CD4-positive, CD25-positive, alpha-beta regulatory T cell (primary cell): Measurements from ENCODE around the gene AUH. TPM values are rescaled to one million over a fixed set of nuclear protein-coding genes. Genes with fewer than 3 reads are reported as not detected.

Experiments used
- ATAC-seq, 2 donors: fragments of 150-1000 bp; cut with Tn5 transposase; one replicate each; pipeline ENCODE4 v1.10.0; 2021; ENCODE audit warnings: low read depth in 2 of 2, moderate number of reproducible peaks in 2 of 2, moderate library complexity in 1 of 2
- DNase-seq, 3 donors: peaks; one replicate each; pipeline versions ENCODE4 v3.0.0 to v3.0.0-alpha.2; 2012 to 2022; ENCODE audit warnings: mixed read lengths in 1 of 3
- H3K27ac ChIP-seq: one replicate; pipeline ENCODE4 v1.7.0; 2013; ENCODE audit warnings: mild to moderate bottlenecking, low read length; ENCODE audit not compliant: insufficient read depth, poor library complexity, severe bottlenecking
- H3K27me3 ChIP-seq: one replicate; pipeline ENCODE4 v1.7.0; 2013; ENCODE audit warnings: low read length; ENCODE audit not compliant: control insufficient read depth, insufficient read depth
- H3K36me3 ChIP-seq: one replicate; pipeline ENCODE4 v1.7.0; 2013; ENCODE audit warnings: mild to moderate bottlenecking, low read length, moderate library complexity; ENCODE audit not compliant: control insufficient read depth, insufficient read depth
- H3K4me1 ChIP-seq: 2 replicates; pipeline ENCODE4 v1.7.0; 2013; ENCODE audit warnings: mild to moderate bottlenecking, low read length; ENCODE audit not compliant: insufficient read depth, control insufficient read depth, poor library complexity, severe bottlenecking
- H3K4me3 ChIP-seq: one replicate; pipeline ENCODE4 v1.7.0; 2013; ENCODE audit warnings: low read depth, mild to moderate bottlenecking, low read length, moderate library complexity
- H3K9me3 ChIP-seq, 2 experiments: 1 replicate in 1 of 2; 2 replicates in 1 of 2; pipeline ENCODE4 v1.7.0; 2013; ENCODE audit warnings: low read length in 2 of 2, mild to moderate bottlenecking in 1 of 2, moderate library complexity in 1 of 2; ENCODE audit not compliant: control insufficient read depth in 2 of 2
- H3K27ac Mint-ChIP-seq, 3 donors: one replicate each; pipeline ENCODE4 v1.8.0; 2020 to 2022; ENCODE audit warnings: mild to moderate bottlenecking in 3 of 3, mixed read lengths in 3 of 3, moderate library complexity in 2 of 3
- H3K27me3 Mint-ChIP-seq: one replicate; pipeline ENCODE4 v1.8.0; 2022; ENCODE audit warnings: mild to moderate bottlenecking, mixed read lengths
- H3K36me3 Mint-ChIP-seq: one replicate; pipeline ENCODE4 v1.8.0; 2020; ENCODE audit warnings: mixed read lengths
- H3K4me1 Mint-ChIP-seq, 4 donors: one replicate each; pipeline ENCODE4 v1.8.0; 2020 to 2022; ENCODE audit warnings: mixed read lengths in 4 of 4, mild to moderate bottlenecking in 1 of 4
- H3K4me3 Mint-ChIP-seq, 4 donors: one replicate each; pipeline ENCODE4 v1.8.0; 2020 to 2022; ENCODE audit warnings: mild to moderate bottlenecking in 4 of 4, mixed read lengths in 4 of 4, moderate library complexity in 3 of 4
- H3K9me3 Mint-ChIP-seq, 7 donors: one replicate each; pipeline ENCODE4 v1.8.0; 2020 to 2022; ENCODE audit warnings: mixed read lengths in 7 of 7, mild to moderate bottlenecking in 3 of 7, moderate library complexity in 2 of 7
- polyA plus RNA-seq, 4 donors: library from polyadenylated mRNA; unstranded; fragments of 300-500 nt; fragmentation: Illumina TruSeq; gene quantifications; one replicate each; pipeline ENCODE4 v1.2.3, GENCODE V29; 2021
- total RNA-seq: library from RNA; stranded (reverse); gene quantifications from one replicate; pipeline ENCODE4 v1.2.3, GENCODE V29; 2022

Gene AUH
- total and polyA plus RNA-seq, 5 donors from 2014 or later = 10.8 to 16.5 (median 14.9) TPM

- DNase-seq = no peak
- no peak overlapping the region for H3K27ac Mint-ChIP-seq
- no peaks in the 10 kb centered on the region for H3K4me1 ChIP-seq
Observed at GRCh38 chr9:91181541-91181940, 180.2 kb downstream of the AUH start.

GRCh38 chr9:91180930-91181268 lies 180.8 kb downstream of the AUH start:
- Histone ChIP-seq H3K4me1 (no peaks in the 10 kb centered on the region), H3K9me3 (no peaks in the 10 kb centered on the region), H3K27ac (no peak overlapping the region), H3K36me3 (no peaks in the 10 kb centered on the region), H3K4me3 (no peak overlapping the region), H3K27me3 (no peaks in the 10 kb centered on the region)
- DNase-seq (no peak), ATAC-seq (no peak)
- peaks cover 6% of the 10 kb centered on the region for H3K27me3 Mint-ChIP-seq
- no peak overlapping the region for H3K27ac Mint-ChIP-seq
- no peaks in the 10 kb centered on the region for H3K36me3 Mint-ChIP-seq
- no peak overlapping the region for H3K4me3 Mint-ChIP-seq
- H3K4me1 Mint-ChIP-seq = peaks cover 0 to 5% (median 0%) of the 10 kb centered on the region in 4 donors
- H3K9me3 Mint-ChIP-seq = peaks cover 0 to 1% (median 0%) of the 10 kb centered on the region in 7 donors

More at GRCh38 chr9:91181541-91181940, 180.2 kb downstream of the AUH start:
- no peak overlapping the region for H3K27ac ChIP-seq
- no peak overlapping the region for H3K4me3 ChIP-seq
- ATAC-seq = no peak
- Mint-ChIP-seq H3K36me3 (no peaks in the 10 kb centered on the region), H3K9me3 (peaks cover 0 to 1% (median 0%) of the 10 kb centered on the region in 7 donors), H3K4me3 (no peak overlapping the region), H3K27me3 (peaks cover 10% of the 10 kb centered on the region), H3K4me1 (peaks cover 0 to 5% (median 0%) of the 10 kb centered on the region in 4 donors)
- no peaks in the 10 kb centered on the region for H3K36me3 ChIP-seq
- H3K9me3 ChIP-seq = no peaks in the 10 kb centered on the region
- no peaks in the 10 kb centered on the region for H3K27me3 ChIP-seq

- Histone ChIP-seq H3K4me3 (no peak overlapping the region), H3K27me3 (no peaks in the 10 kb centered on the region), H3K4me1 (peaks cover under 1% of the 10 kb centered on the region), H3K27ac (no peak overlapping the region), H3K9me3 (no peaks in the 10 kb centered on the region), H3K36me3 (no peaks in the 10 kb centered on the region)
- Mint-ChIP-seq H3K4me3 (no peak overlapping the region), H3K9me3 (peaks cover 0 to 1% (median 0%) of the 10 kb centered on the region in 7 donors), H3K27ac (no peak overlapping the region), H3K36me3 (no peaks in the 10 kb centered on the region), H3K27me3 (peaks cover 11% of the 10 kb centered on the region), H3K4me1 (peaks cover 0 to 7% (median 0%) of the 10 kb centered on the region in 4 donors)
- ATAC-seq (no peak), DNase-seq (no peak)
Observed at GRCh38 chr9:91180240-91180929, 181.3 kb downstream of the AUH start.

GRCh38 chr9:91179237-91180138 lies 182.2 kb downstream of the AUH start:
- Mint-ChIP-seq H3K4me1 (peaks cover 0 to 13% (median 4%) of the 10 kb centered on the region in 4 donors), H3K27me3 (peaks cover 14% of the 10 kb centered on the region), H3K36me3 (no peaks in the 10 kb centered on the region), H3K4me3 (no peak overlapping the region), H3K27ac (peak overlapping the region in 1 of 3 donors; percentile 43), H3K9me3 (peaks cover 0 to 1% (median 0%) of the 10 kb centered on the region in 7 donors)
- Histone ChIP-seq H3K4me1 (peaks cover 5% of the 10 kb centered on the region), H3K4me3 (no peak overlapping the region), H3K27me3 (no peaks in the 10 kb centered on the region), H3K9me3 (no peaks in the 10 kb centered on the region), H3K27ac (no peak overlapping the region), H3K36me3 (no peaks in the 10 kb centered on the region)
- DNase-seq = no peak
- ATAC-seq = no peak

DNA sequence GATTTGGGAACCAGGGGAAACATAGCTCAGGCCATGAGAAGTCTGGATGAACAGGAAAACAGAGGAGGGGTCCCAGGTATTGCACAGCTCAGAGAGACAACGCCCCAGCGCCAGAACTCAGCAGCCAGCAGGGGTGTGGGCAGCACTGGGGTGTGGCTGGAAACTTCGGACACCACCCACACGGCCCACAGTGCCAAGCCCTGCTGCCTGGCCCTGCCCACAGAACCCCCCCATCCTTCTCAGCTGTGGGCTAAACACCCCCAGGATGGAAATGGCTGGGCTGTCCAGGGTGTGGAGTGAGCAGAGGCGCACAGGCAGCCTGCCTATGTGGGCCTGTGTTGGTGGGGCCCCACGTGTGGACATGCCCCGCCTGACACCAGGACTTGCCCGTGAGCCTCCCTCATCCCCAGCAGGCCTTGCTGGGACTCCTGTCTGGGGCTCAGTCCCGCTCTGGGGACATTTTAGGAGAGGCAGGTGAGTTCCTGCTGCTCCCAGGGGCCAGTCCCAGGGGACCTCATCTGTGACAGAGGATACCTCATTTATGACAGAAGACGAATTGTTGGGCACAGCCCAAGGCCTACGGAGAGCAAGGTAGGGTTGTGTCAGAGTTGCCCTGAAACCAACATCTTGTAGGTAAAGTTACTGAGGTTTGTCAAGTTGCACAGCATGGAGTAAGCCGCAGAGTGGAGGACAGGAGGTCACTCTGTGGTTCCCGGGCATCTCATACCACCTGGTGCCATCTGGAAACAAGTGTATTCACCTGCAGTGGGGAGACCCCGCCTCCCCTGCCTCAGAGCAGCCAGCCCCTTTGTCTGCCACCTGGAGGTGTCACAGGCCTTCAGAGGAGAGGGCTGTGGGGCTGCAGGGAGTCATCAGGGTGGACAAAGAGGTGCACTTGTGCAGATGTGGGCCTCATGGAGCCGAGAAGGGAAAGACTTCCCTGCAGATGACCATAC lies 183.2 kb downstream of the AUH start:
- H3K9me3 Mint-ChIP-seq = peaks cover 0 to 3% (median 0%) of the 10 kb centered on the region in 7 donors
- Histone ChIP-seq H3K9me3 (no peaks in the 10 kb centered on the region), H3K27me3 (no peaks in the 10 kb centered on the region), H3K4me3 (no peak overlapping the region), H3K36me3 (no peaks in the 10 kb centered on the region), H3K27ac (no peak overlapping the region), H3K4me1 (peaks cover 9% of the 10 kb centered on the region)
- no peaks in the 10 kb centered on the region for H3K36me3 Mint-ChIP-seq
- peak overlapping the region in 1 of 3 donors; percentile 36 for H3K27ac Mint-ChIP-seq
- no peak overlapping the region for H3K4me3 Mint-ChIP-seq
- H3K4me1 Mint-ChIP-seq = peaks cover 6 to 20% (median 10%) of the 10 kb centered on the region in 4 donors
- ATAC-seq (no peak), DNase-seq (no peak)
- peaks cover 9% of the 10 kb centered on the region for H3K27me3 Mint-ChIP-seq

GRCh38 chr9:91177661-91178280 lies 183.9 kb downstream of the AUH start:
- Mint-ChIP-seq H3K27ac (peak overlapping the region in 1 of 3 donors; percentile 36), H3K4me3 (no peak overlapping the region), H3K27me3 (peaks cover 9% of the 10 kb centered on the region), H3K4me1 (peaks cover 6 to 20% (median 10%) of the 10 kb centered on the region in 4 donors), H3K36me3 (no peaks in the 10 kb centered on the region), H3K9me3 (peaks cover 0 to 4% (median 0%) of the 10 kb centered on the region in 7 donors)
- Histone ChIP-seq H3K36me3 (no peaks in the 10 kb centered on the region), H3K4me3 (no peak overlapping the region), H3K4me1 (peaks cover 9% of the 10 kb centered on the region), H3K27ac (no peak overlapping the region), H3K27me3 (no peaks in the 10 kb centered on the region), H3K9me3 (no peaks in the 10 kb centered on the region)
- no peak for DNase-seq
- ATAC-seq = no peak

DNA sequence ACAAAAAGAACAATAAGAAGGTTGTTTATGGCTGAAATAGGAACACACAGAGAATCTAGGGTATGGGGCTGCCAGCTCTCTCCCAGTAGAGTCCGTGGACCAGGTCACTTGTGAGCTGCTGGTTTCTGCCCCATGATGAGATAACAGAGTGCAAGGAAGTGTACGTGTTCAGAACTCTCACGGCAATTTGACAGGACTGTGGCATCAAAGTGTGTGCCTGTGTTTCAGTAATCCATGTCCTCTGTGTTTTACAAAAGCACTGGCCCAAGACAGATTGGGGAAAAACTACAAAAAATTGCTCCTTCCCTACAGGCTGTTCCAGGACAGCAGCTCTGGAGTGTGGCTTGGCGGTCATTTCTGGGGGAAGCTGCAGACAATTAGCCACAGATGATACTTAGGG lies 184.6 kb downstream of the AUH start:
- H3K27ac Mint-ChIP-seq = no peak overlapping the region
- Histone ChIP-seq H3K27ac (no peak overlapping the region), H3K27me3 (no peaks in the 10 kb centered on the region), H3K9me3 (no peaks in the 10 kb centered on the region), H3K4me1 (peaks cover 9% of the 10 kb centered on the region), H3K36me3 (no peaks in the 10 kb centered on the region), H3K4me3 (no peak overlapping the region)
- no peak overlapping the region for H3K4me3 Mint-ChIP-seq
- no peak for ATAC-seq
- no peaks in the 10 kb centered on the region for H3K36me3 Mint-ChIP-seq
- H3K4me1 Mint-ChIP-seq = peaks cover 6 to 20% (median 10%) of the 10 kb centered on the region in 4 donors
- peaks cover 9% of the 10 kb centered on the region for H3K27me3 Mint-ChIP-seq
- DNase-seq = no peak
- H3K9me3 Mint-ChIP-seq = peaks cover 0 to 7% (median 1%) of the 10 kb centered on the region in 7 donors
